Bronchus fibroblast of lung (primary cell): Measurements from ENCODE around the gene ADAM20. TPM values are rescaled to one million over a fixed set of nuclear protein-coding genes. Genes with fewer than 3 reads are reported as not detected.

Experiments
- total RNA-seq: library from RNA; depleted of rRNA; stranded (reverse); fragments of >200 nt; gene quantifications from 2 replicates; pipeline ENCODE4 v1.2.3, GENCODE V29; 2015

The ADAM20 gene
- total RNA-seq: 0.15 TPM in 1 of 2 replicates, not detected in the other

GRCh38 chr14:70534904-70535303 is at the start of gene ADAM20:
Gene ADAM20 (minus strand): TSS chr14:70535004. CDS start chr14:70524757, 10,247 bp downstream.

Other genes starting within 250 kb of the ADAM20 start
- 32.3 and 46.7 TPM in 2 replicates for gene COX16, start 175.3 kb downstream of the ADAM20 start, total RNA-seq
- 7.9 and 8.2 TPM in 2 replicates for gene SYNJ2BP, start 117.9 kb downstream of the ADAM20 start, total RNA-seq
- gene ADAM21, start 82.8 kb downstream of the ADAM20 start, total RNA-seq: under 0.01 and 0.59 TPM in 2 replicates
- 16.8 and 17.4 TPM in 2 replicates for gene MED6, start 65.7 kb upstream of the ADAM20 start, total RNA-seq
- under 0.01 TPM in 1 of 2 replicates, not detected in the other for gene TTC9, start 106.9 kb upstream of the ADAM20 start, total RNA-seq